ENCODE measurements around the gene PTPRS.
"Not testable (repeated sequence)": the region's sequence is repeated elsewhere in the genome, so short reads cannot be mapped to it uniquely, and the experiment has no call there.

PTPRS gene

GRCh38 chr19:5340637-5341447, at the start of gene PTPRS:
Gene PTPRS, minus strand, starts transcription at chr19:5340812. Its CDS starts 54,672 bp downstream, at chr19:5286140.
- DNase-seq, result no peak

GRCh38 chr19:5389353-5389752, 48.7 kb upstream of the PTPRS start:
- DNase-seq, result no peak

- DNase-seq, result no peak
Observed at GRCh38 chr19:5387472-5387871, 46.9 kb upstream of the PTPRS start.

GRCh38 chr19:5386841-5387240, 46.2 kb upstream of the PTPRS start:
- no peak for DNase-seq

- DNase-seq, result not testable (repeated sequence)
Observed at GRCh38 chr19:5381197-5381596, 40.6 kb upstream of the PTPRS start.

- no peak for DNase-seq
Observed at GRCh38 chr19:5380215-5380919, 39.8 kb upstream of the PTPRS start.

GRCh38 chr19:5376928-5377327, 36.3 kb upstream of the PTPRS start:
- DNase-seq, result no peak

- no peak for DNase-seq
Observed at GRCh38 chr19:5372572-5373200, 32.1 kb upstream of the PTPRS start.

GRCh38 chr19:5369962-5370367, 29.4 kb upstream of the PTPRS start:
- no peak for DNase-seq

GRCh38 chr19:5369304-5369703, 28.7 kb upstream of the PTPRS start:
- no peak for DNase-seq

- DNase-seq, result no peak
Observed at GRCh38 chr19:5367530-5368133, 27.0 kb upstream of the PTPRS start.

- no peak for DNase-seq
Observed at GRCh38 chr19:5365905-5366304, 25.3 kb upstream of the PTPRS start.

GRCh38 chr19:5364674-5365073, 24.1 kb upstream of the PTPRS start:
- no peak for DNase-seq

- not testable (repeated sequence) for DNase-seq
Observed at GRCh38 chr19:5361839-5362238, 21.2 kb upstream of the PTPRS start.

- no peak for DNase-seq
Observed at GRCh38 chr19:5361407-5361806, 20.8 kb upstream of the PTPRS start.

- no peak for DNase-seq
Observed at GRCh38 chr19:5360003-5360780, 19.6 kb upstream of the PTPRS start.

- no peak for DNase-seq
Observed at GRCh38 chr19:5358173-5358800, 17.7 kb upstream of the PTPRS start.

GRCh38 chr19:5357584-5357983, 17.0 kb upstream of the PTPRS start:
- DNase-seq, result no peak

- no peak for DNase-seq
Observed at GRCh38 chr19:5356918-5357317, 16.3 kb upstream of the PTPRS start.

GRCh38 chr19:5356428-5356827, 15.8 kb upstream of the PTPRS start:
- DNase-seq, result no peak

- DNase-seq, result no peak
Observed at GRCh38 chr19:5355693-5356092, 15.1 kb upstream of the PTPRS start.

- no peak for DNase-seq
Observed at GRCh38 chr19:5355076-5355475, 14.5 kb upstream of the PTPRS start.

Measured in KG1 (cell line).